Parathyroid adenoma (tissue), 2 donors: Measurements from ENCODE around the gene FMNL2.

Experiments used
- H2AFZ ChIP-seq: fragments of 300-600 bp; sonication (generic); one replicate; pipeline ENCODE4 v1.7.0; 2017; ENCODE audit warnings: antibody characterized with exemption, mild to moderate bottlenecking
- H3K27ac ChIP-seq: fragments of 300-600 bp; sonication (generic); one replicate; pipeline ENCODE4 v1.7.0; 2017
- H3K27me3 ChIP-seq: fragments of 300-600 bp; sonication (generic); one replicate; pipeline ENCODE4 v1.7.0; 2017; ENCODE audit warnings: low read length; ENCODE audit not compliant: control insufficient read depth, insufficient read depth
- H3K36me3 ChIP-seq: fragments of 300-600 bp; sonication (generic); one replicate; pipeline ENCODE4 v1.7.0; 2017; ENCODE audit warnings: low read length; ENCODE audit not compliant: control insufficient read depth, insufficient read depth
- H3K4me1 ChIP-seq: fragments of 300-600 bp; sonication (generic); one replicate; pipeline ENCODE4 v1.7.0; 2017; ENCODE audit warnings: control low read depth
- H3K4me2 ChIP-seq: fragments of 300-600 bp; sonication (generic); one replicate; pipeline ENCODE4 v1.7.0; 2017; ENCODE audit warnings: low read length
- H3K4me3 ChIP-seq: fragments of 300-600 bp; sonication (generic); one replicate; pipeline ENCODE4 v1.7.0; 2017; ENCODE audit warnings: low read depth, low read length
- H3K79me2 ChIP-seq: fragments of 300-600 bp; sonication (generic); one replicate; pipeline ENCODE4 v1.7.0; 2017; ENCODE audit warnings: control low read depth
- H3K9ac ChIP-seq: fragments of 300-600 bp; sonication (generic); one replicate; pipeline ENCODE4 v1.7.0; 2017; ENCODE audit warnings: mild to moderate bottlenecking
- H3K9me3 ChIP-seq: fragments of 300-600 bp; sonication (generic); one replicate; pipeline ENCODE4 v1.7.0; 2017; ENCODE audit warnings: low read length; ENCODE audit not compliant: control insufficient read depth
- CTCF ChIP-seq: fragments of 300-600 bp; sonication (generic); IDR thresholded peaks from one replicate; pipeline ENCODE4 v1.7.0; 2017; ENCODE audit warnings: antibody characterized with exemption, mild to moderate bottlenecking
- donor health status: primary hyperparathyroidism.

Gene FMNL2

GRCh38 chr2:152481881-152482583 lies 147.1 kb downstream of the FMNL2 start:
- no peak for TF ChIP-seq CTCF
- Histone ChIP-seq H3K9ac (no peak overlapping the region), H3K36me3 (no peaks in the 10 kb centered on the region)

GRCh38 chr2:152483276-152484063 lies 148.5 kb downstream of the FMNL2 start:
- H3K27me3 ChIP-seq: no peaks in the 10 kb centered on the region
- peaks cover 17% of the 10 kb centered on the region for H3K4me1 ChIP-seq
- TF ChIP-seq CTCF: no peak
- no peak overlapping the region for H3K9ac ChIP-seq
- no peaks in the 10 kb centered on the region for H3K36me3 ChIP-seq
- no peak overlapping the region for H3K4me2 ChIP-seq
- no peaks in the 10 kb centered on the region for H3K9me3 ChIP-seq
- no peak overlapping the region for H2AFZ ChIP-seq
- peaks cover 5% of the 10 kb centered on the region for H3K79me2 ChIP-seq
- H3K27ac ChIP-seq: no peak overlapping the region
- no peak overlapping the region for H3K4me3 ChIP-seq

More at GRCh38 chr2:152481881-152482583, 147.1 kb downstream of the FMNL2 start:
- no peak overlapping the region for H3K4me3 ChIP-seq
- H3K27me3 ChIP-seq: no peaks in the 10 kb centered on the region
- H3K4me1 ChIP-seq: peaks cover 17% of the 10 kb centered on the region
- no peak overlapping the region for H3K27ac ChIP-seq
- no peak overlapping the region for H2AFZ ChIP-seq
- no peak overlapping the region for H3K4me2 ChIP-seq
- no peaks in the 10 kb centered on the region for H3K9me3 ChIP-seq
- H3K79me2 ChIP-seq: peaks cover 5% of the 10 kb centered on the region

- Histone ChIP-seq H3K4me3 (no peak overlapping the region), H3K27ac (peak overlapping the region; percentile 26), H3K4me1 (peaks cover 17% of the 10 kb centered on the region), H3K79me2 (peaks cover 2% of the 10 kb centered on the region), H2AFZ (peak overlapping the region; percentile 5), H3K27me3 (no peaks in the 10 kb centered on the region), H3K36me3 (no peaks in the 10 kb centered on the region), H3K9me3 (no peaks in the 10 kb centered on the region), H3K4me2 (no peak overlapping the region), H3K9ac (no peak overlapping the region)
- no peak for TF ChIP-seq CTCF
Observed at GRCh38 chr2:152485954-152486736, 151.2 kb downstream of the FMNL2 start.

- Histone ChIP-seq H3K4me1 (peaks cover 13% of the 10 kb centered on the region), H3K4me2 (no peak overlapping the region), H3K27me3 (no peaks in the 10 kb centered on the region), H3K79me2 (peaks cover 2% of the 10 kb centered on the region), H3K36me3 (no peaks in the 10 kb centered on the region), H3K27ac (no peak overlapping the region), H3K9me3 (no peaks in the 10 kb centered on the region), H3K9ac (no peak overlapping the region), H3K4me3 (no peak overlapping the region), H2AFZ (no peak overlapping the region)
- TF ChIP-seq CTCF: no peak
Observed at GRCh38 chr2:152486737-152487400, 151.9 kb downstream of the FMNL2 start.
